NT2/D1 (cell line): ENCODE data around the gene CHCHD4.

Experiments
- DNase-seq: peaks from one replicate; pipeline ENCODE4 v3.0.0-alpha.2; 2011; ENCODE audit warnings: low read depth, low spot score
- H3K27me3 ChIP-seq: 2 replicates; pipeline ENCODE4 v1.6.0; 2011; ENCODE audit warnings: mild to moderate bottlenecking; ENCODE audit not compliant: insufficient read length, insufficient read depth
- H3K36me3 ChIP-seq: 2 replicates; pipeline ENCODE4 v1.6.1; 2011; ENCODE audit warnings: mild to moderate bottlenecking, low read length, mixed read lengths; ENCODE audit not compliant: insufficient read depth, insufficient read length
- H3K4me1 ChIP-seq: 2 replicates; pipeline ENCODE4 v1.5.1; 2011; ENCODE audit not compliant: insufficient read depth, insufficient read length
- H3K4me3 ChIP-seq: 2 replicates; pipeline ENCODE4 v1.5.1; 2011; ENCODE audit warnings: low read depth; ENCODE audit not compliant: insufficient read length
- H3K9ac ChIP-seq: 2 replicates; pipeline ENCODE4 v1.6.0; 2011; ENCODE audit warnings: low read depth; ENCODE audit not compliant: insufficient read length
- H3K9me3 ChIP-seq: 2 replicates; pipeline ENCODE4 v1.5.1; 2011; ENCODE audit warnings: mild to moderate bottlenecking, low read length; ENCODE audit not compliant: insufficient read depth
- SUZ12 ChIP-seq: IDR thresholded peaks from 2 replicates; pipeline ENCODE4 v1.6.1; 2011; ENCODE audit not compliant: insufficient read length, insufficient read depth; ENCODE audit errors: extremely low read depth
- YY1 ChIP-seq: IDR thresholded peaks from 2 replicates; pipeline ENCODE4 v1.6.1; 2011; ENCODE audit not compliant: insufficient read length, insufficient read depth
- ZNF274 ChIP-seq: IDR thresholded peaks from 2 replicates; pipeline ENCODE4 v1.6.1; 2011; ENCODE audit warnings: mild to moderate bottlenecking, low read depth, low read length

Gene CHCHD4

GRCh38 chr3:14161282-14161681 lies 36.6 kb upstream of the CHCHD4 start:
- no peak overlapping the region for H3K9ac ChIP-seq
- no peaks in the 10 kb centered on the region for H3K27me3 ChIP-seq
- TF ChIP-seq ZNF274, result no peak
- TF ChIP-seq YY1, result no peak
- TF ChIP-seq SUZ12, result no peak
- no peak for DNase-seq
- H3K4me3 ChIP-seq, result no peak overlapping the region
- H3K36me3 ChIP-seq, result peaks cover 97% of the 10 kb centered on the region
- H3K4me1 ChIP-seq, result no peaks in the 10 kb centered on the region
- peaks cover 30% of the 10 kb centered on the region for H3K9me3 ChIP-seq

GRCh38 chr3:14159426-14159825 lies 34.8 kb upstream of the CHCHD4 start:
- Histone ChIP-seq H3K36me3 (peaks cover 91% of the 10 kb centered on the region), H3K4me1 (no peaks in the 10 kb centered on the region), H3K4me3 (no peak overlapping the region), H3K9me3 (peaks cover 30% of the 10 kb centered on the region), H3K9ac (no peak overlapping the region), H3K27me3 (no peaks in the 10 kb centered on the region)
- TF ChIP-seq YY1, result no peak
- TF ChIP-seq SUZ12, result no peak
- TF ChIP-seq ZNF274, result no peak
- no peak for DNase-seq

GRCh38 chr3:14158370-14158769 lies 33.7 kb upstream of the CHCHD4 start:
- no peaks in the 10 kb centered on the region for H3K27me3 ChIP-seq
- TF ChIP-seq YY1, result no peak
- no peak for TF ChIP-seq SUZ12
- TF ChIP-seq ZNF274, result no peak
- H3K4me1 ChIP-seq, result no peaks in the 10 kb centered on the region
- peaks cover 29% of the 10 kb centered on the region for H3K9me3 ChIP-seq
- H3K36me3 ChIP-seq, result peaks cover 91% of the 10 kb centered on the region
- H3K4me3 ChIP-seq, result no peak overlapping the region
- DNase-seq, result no peak
- no peak overlapping the region for H3K9ac ChIP-seq

- Histone ChIP-seq H3K27me3 (no peaks in the 10 kb centered on the region), H3K9ac (no peak overlapping the region), H3K4me3 (no peak overlapping the region), H3K4me1 (no peaks in the 10 kb centered on the region), H3K36me3 (peaks cover 90% of the 10 kb centered on the region), H3K9me3 (peaks cover 25% of the 10 kb centered on the region)
- no peak for TF ChIP-seq SUZ12
- TF ChIP-seq ZNF274, result no peak
- TF ChIP-seq YY1, result no peak
- DNase-seq, result no peak
Measured at GRCh38 chr3:14157951-14158350, 33.3 kb upstream of the CHCHD4 start.

GRCh38 chr3:14156843-14157561 lies 32.3 kb upstream of the CHCHD4 start:
- no peak for TF ChIP-seq ZNF274
- no peak for TF ChIP-seq SUZ12
- TF ChIP-seq YY1, result no peak
- no peak overlapping the region for H3K9ac ChIP-seq
- H3K4me1 ChIP-seq, result no peaks in the 10 kb centered on the region
- peaks cover 16% of the 10 kb centered on the region for H3K9me3 ChIP-seq
- no peak overlapping the region for H3K4me3 ChIP-seq
- H3K36me3 ChIP-seq, result peaks cover 90% of the 10 kb centered on the region
- H3K27me3 ChIP-seq, result no peaks in the 10 kb centered on the region
- DNase-seq, result no peak

- Histone ChIP-seq H3K4me3 (no peak overlapping the region), H3K36me3 (peaks cover 92% of the 10 kb centered on the region), H3K4me1 (no peaks in the 10 kb centered on the region), H3K9me3 (peaks cover 8% of the 10 kb centered on the region), H3K9ac (no peak overlapping the region), H3K27me3 (no peaks in the 10 kb centered on the region)
- no peak for TF ChIP-seq YY1
- no peak for TF ChIP-seq SUZ12
- TF ChIP-seq ZNF274, result no peak
- no peak for DNase-seq
Measured at GRCh38 chr3:14156201-14156600, 31.5 kb upstream of the CHCHD4 start.

- TF ChIP-seq SUZ12, result no peak
- no peak for TF ChIP-seq ZNF274
- TF ChIP-seq YY1, result no peak
- DNase-seq, result no peak
- H3K36me3 ChIP-seq, result peaks cover 90% of the 10 kb centered on the region
Measured at GRCh38 chr3:14154895-14155440, 30.3 kb upstream of the CHCHD4 start.

GRCh38 chr3:14154276-14154675 lies 29.6 kb upstream of the CHCHD4 start:
- H3K9ac ChIP-seq, result no peak overlapping the region
- peaks cover 86% of the 10 kb centered on the region for H3K36me3 ChIP-seq
- H3K27me3 ChIP-seq, result no peaks in the 10 kb centered on the region
- no peak for TF ChIP-seq ZNF274
- no peak for TF ChIP-seq SUZ12
- no peak for TF ChIP-seq YY1
- H3K9me3 ChIP-seq, result no peaks in the 10 kb centered on the region
- DNase-seq, result no peak
- H3K4me3 ChIP-seq, result no peak overlapping the region
- no peaks in the 10 kb centered on the region for H3K4me1 ChIP-seq

More at GRCh38 chr3:14154895-14155440, 30.3 kb upstream of the CHCHD4 start:
- H3K27me3 ChIP-seq, result no peaks in the 10 kb centered on the region
- no peaks in the 10 kb centered on the region for H3K9me3 ChIP-seq
- no peak overlapping the region for H3K4me3 ChIP-seq
- no peak overlapping the region for H3K9ac ChIP-seq
- H3K4me1 ChIP-seq, result no peaks in the 10 kb centered on the region
